Colonic mucosa (tissue), 4 donors: ENCODE data around the gene ARL15. TPM values are rescaled to one million over a fixed set of nuclear protein-coding genes. Genes with fewer than 3 reads are reported as not detected.

ENCODE experiments used
- DNase-seq: peaks from one replicate; pipeline ENCODE4 v3.0.0-alpha.2; 2020
- H3K27ac ChIP-seq: fragments of 200-600 bp; one replicate; pipeline ENCODE4 v1.8.0; 2021
- H3K27me3 ChIP-seq: fragments of 200-600 bp; one replicate; pipeline ENCODE4 v1.8.0; 2021
- H3K36me3 ChIP-seq: fragments of 200-600 bp; one replicate; pipeline ENCODE4 v1.8.0; 2021
- H3K4me1 ChIP-seq: fragments of 200-600 bp; one replicate; pipeline ENCODE4 v1.8.0; 2021; ENCODE audit warnings: mild to moderate bottlenecking
- H3K4me3 ChIP-seq: fragments of 200-600 bp; one replicate; pipeline ENCODE4 v1.8.0; 2021
- H3K9ac ChIP-seq, 2 donors: one replicate each; pipeline ENCODE4 v1.7.0; 2013; ENCODE audit warnings: control low read depth in 2 of 2, low read depth in 2 of 2, low read length in 2 of 2
- H3K9me3 ChIP-seq: fragments of 200-600 bp; one replicate; pipeline ENCODE4 v1.8.0; 2021
- CTCF ChIP-seq: fragments of 200-600 bp; IDR thresholded peaks from one replicate; pipeline ENCODE4 v1.8.0; 2022; ENCODE audit warnings: antibody characterized with exemption, mild to moderate bottlenecking
- intact Hi-C: fragments of 100-400 bp; cut with DNase I; formaldehyde crosslinking; loops from one replicate; pipeline ENCODE4 v1.14.1; 2022
- total RNA-seq, 2 donors: library from RNA; stranded (reverse); fragmentation: NEBNext Ultra II Directional in 1 of 2; extraction: Animal tissue kit (Norgen Biotek cat#: 25700) in 1 of 2; gene quantifications; one replicate each; pipeline ENCODE4 v1.2.1, GENCODE V29; 2021
- donor health status: healthy.
- donor health status: DM: no; HTN: no; CAD: no.
- donor health status: DM: no; HTN: no; CAD: no.

ARL15 gene
- total RNA-seq, 2 donors from 2014 or later: 18.4 to 35.1 TPM

DNA sequence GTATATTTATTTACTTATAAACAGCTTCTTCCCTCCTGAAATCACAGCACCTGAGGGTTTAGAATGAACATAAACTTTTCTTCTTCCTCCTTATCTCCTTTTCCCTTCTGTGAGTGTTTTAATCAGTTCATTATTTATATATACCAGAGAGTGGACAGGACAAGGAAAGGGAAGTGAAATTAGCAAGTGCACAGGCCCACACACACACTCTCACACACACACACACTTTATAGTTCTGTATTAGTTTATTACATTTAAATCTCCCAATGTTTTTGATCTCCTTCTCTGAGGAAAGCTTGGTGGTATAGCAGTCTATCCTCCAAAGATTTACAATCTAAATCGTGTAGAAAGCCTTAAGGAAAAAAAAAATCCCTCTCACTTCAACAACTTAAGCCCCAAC lies 396.4 kb downstream of the ARL15 start:
- H3K4me3 ChIP-seq: no peak overlapping the region
- H3K27me3 ChIP-seq: no peaks in the 10 kb centered on the region
- H3K9ac ChIP-seq: no peak overlapping the region
- no peak overlapping the region for H3K27ac ChIP-seq
- H3K4me1 ChIP-seq: no peaks in the 10 kb centered on the region
- no peak for DNase-seq
- no peak for TF ChIP-seq CTCF
- H3K36me3 ChIP-seq: no peaks in the 10 kb centered on the region
- intact Hi-C loops: no loop called here
- no peaks in the 10 kb centered on the region for H3K9me3 ChIP-seq

- intact Hi-C loops: no loop called here
- no peaks in the 10 kb centered on the region for H3K4me1 ChIP-seq
- no peak for DNase-seq
- H3K27me3 ChIP-seq: no peaks in the 10 kb centered on the region
- H3K36me3 ChIP-seq: no peaks in the 10 kb centered on the region
- no peak overlapping the region for H3K4me3 ChIP-seq
- no peak overlapping the region for H3K27ac ChIP-seq
- H3K9ac ChIP-seq: no peak overlapping the region
- H3K9me3 ChIP-seq: no peaks in the 10 kb centered on the region
- no peak for TF ChIP-seq CTCF
These were observed 401.6 kb downstream of the ARL15 start for GRCh38 chr5:53908757-53909156.

- Histone ChIP-seq H3K36me3 (no peaks in the 10 kb centered on the region), H3K27ac (no peak overlapping the region), H3K27me3 (no peaks in the 10 kb centered on the region), H3K4me3 (no peak overlapping the region), H3K9me3 (no peaks in the 10 kb centered on the region), H3K4me1 (no peaks in the 10 kb centered on the region), H3K9ac (no peak overlapping the region)
- no peak for TF ChIP-seq CTCF
- no peak for DNase-seq
- intact Hi-C loops: no loop called here
These were observed 402.5 kb downstream of the ARL15 start for GRCh38 chr5:53907827-53908226.

- H3K9me3 ChIP-seq: no peaks in the 10 kb centered on the region
- H3K27me3 ChIP-seq: no peaks in the 10 kb centered on the region
- no peaks in the 10 kb centered on the region for H3K36me3 ChIP-seq
- no peak overlapping the region for H3K27ac ChIP-seq
- DNase-seq: no peak
- no peak overlapping the region for H3K4me3 ChIP-seq
- TF ChIP-seq CTCF: no peak
- intact Hi-C loops: no loop called here
- H3K4me1 ChIP-seq: no peaks in the 10 kb centered on the region
- H3K9ac ChIP-seq: no peak overlapping the region
These were observed 403.6 kb downstream of the ARL15 start for GRCh38 chr5:53906736-53907135.

DNA sequence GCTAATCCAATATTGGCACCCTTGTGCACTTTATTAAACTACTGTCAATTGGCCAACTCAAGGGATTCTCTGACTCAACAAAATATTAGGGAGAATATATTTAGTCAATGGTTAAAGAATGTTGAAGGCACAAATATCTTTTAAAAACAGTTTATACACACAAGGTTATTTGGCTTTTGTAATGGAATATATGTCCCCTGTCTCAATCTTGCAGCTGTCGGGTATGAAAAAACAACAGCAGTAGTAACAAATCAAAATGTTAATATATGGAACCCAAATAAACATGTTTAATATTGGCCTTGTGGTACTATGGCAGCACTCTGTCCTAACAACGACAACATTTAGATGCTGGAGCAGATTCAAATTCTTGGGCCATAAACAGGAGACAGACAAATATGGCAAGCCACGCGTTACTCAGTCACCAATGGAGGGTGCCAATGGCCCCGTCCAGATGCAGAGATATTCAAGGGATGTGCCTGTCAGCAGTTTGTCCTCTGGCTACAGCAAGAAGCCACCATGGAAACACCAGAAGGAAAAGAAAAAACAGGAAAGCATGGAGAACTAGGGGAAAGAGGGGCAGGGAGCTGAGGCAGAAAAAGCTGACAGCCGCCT lies 408.0 kb downstream of the ARL15 start:
- no peaks in the 10 kb centered on the region for H3K36me3 ChIP-seq
- no peaks in the 10 kb centered on the region for H3K9me3 ChIP-seq
- no peaks in the 10 kb centered on the region for H3K4me1 ChIP-seq
- no peak for DNase-seq
- H3K27ac ChIP-seq: no peak overlapping the region
- no peak overlapping the region for H3K4me3 ChIP-seq
- no peak overlapping the region for H3K9ac ChIP-seq
- TF ChIP-seq CTCF: no peak
- intact Hi-C loops: no loop called here
- H3K27me3 ChIP-seq: no peaks in the 10 kb centered on the region
